Measurements from ENCODE around the gene CNGA2. TPM values are rescaled to one million over a fixed set of nuclear protein-coding genes. Genes with fewer than 3 reads are reported as not detected.

CNGA2 gene
- not detected in 2 replicates for total RNA-seq

GRCh38 chrX:151734446-151734845 is at the start of gene CNGA2:
Gene CNGA2 (plus strand): TSS chrX:151734746. CDS start chrX:151738484, 3,738 bp downstream.

GRCh38 chrX:151694661-151695582 is 39.6 kb upstream of the CNGA2 start, which contains the start of gene PRRG3:
Gene PRRG3 (plus strand): TSS chrX:151695458. CDS start chrX:151698815, 3,357 bp downstream.

GRCh38 chrX:151715752-151716151 is 18.8 kb upstream of the CNGA2 start, which contains the start of gene FATE1:
Gene FATE1 (plus strand): TSS chrX:151716035. CDS start chrX:151716120, 85 bp downstream.

Other genes starting within 250 kb of the CNGA2 start
- gene PASD1, start 171.1 kb upstream of the CNGA2 start, total RNA-seq: not detected in 2 replicates
- gene PRRG3, start 39.3 kb upstream of the CNGA2 start, total RNA-seq: not detected in 2 replicates
- not detected in 2 replicates for gene FATE1, start 18.7 kb upstream of the CNGA2 start, total RNA-seq
- not detected in 2 replicates for gene MAGEA4, start 178.1 kb downstream of the CNGA2 start, total RNA-seq
- gene GABRE, start 239.9 kb downstream of the CNGA2 start, total RNA-seq: 21.9 and 54.4 TPM in 2 replicates